GM12865 (cell line): ENCODE data around the gene AGTPBP1.
A peak's percentile ranks its signal among the peaks of the same experiment; 100 is the strongest.

Experiments
- DNase-seq: peaks from one replicate; pipeline ENCODE4 v3.0.0; 2010; ENCODE audit warnings: low read depth
- H3K4me3 ChIP-seq: 2 replicates; pipeline ENCODE4 v1.5.1; 2011; ENCODE audit warnings: mild to moderate bottlenecking, low read depth, low read length, control low read depth
- CTCF ChIP-seq: IDR thresholded peaks from 2 replicates; pipeline ENCODE4 v1.5.1; 2011; ENCODE audit warnings: low read length, control low read depth, low read depth, inconsistent platforms; ENCODE audit not compliant: insufficient read depth; ENCODE audit errors: missing control alignments

The AGTPBP1 gene

GRCh38 chr9:85528607-85529006, 213.1 kb downstream of the AGTPBP1 start:
- TF ChIP-seq CTCF: no peak
- DNase-seq: no peak
- no peak overlapping the region for H3K4me3 ChIP-seq

GRCh38 chr9:85528142-85528541, 213.6 kb downstream of the AGTPBP1 start:
- no peak for DNase-seq
- H3K4me3 ChIP-seq: no peak overlapping the region
- TF ChIP-seq CTCF: no peak

- no peak for TF ChIP-seq CTCF
- DNase-seq: no peak
- no peak overlapping the region for H3K4me3 ChIP-seq
Observed at GRCh38 chr9:85527331-85528020, 214.3 kb downstream of the AGTPBP1 start.

GRCh38 chr9:85524531-85524930, 217.2 kb downstream of the AGTPBP1 start:
- no peak overlapping the region for H3K4me3 ChIP-seq
- TF ChIP-seq CTCF: no peak
- DNase-seq: no peak

- no peak for TF ChIP-seq CTCF
- DNase-seq: no peak
- H3K4me3 ChIP-seq: no peak overlapping the region
Observed at GRCh38 chr9:85523202-85523601, 218.6 kb downstream of the AGTPBP1 start.

- no peak for TF ChIP-seq CTCF
- DNase-seq: peak; percentile 32
- peak overlapping the region; percentile 35 for H3K4me3 ChIP-seq
Observed at GRCh38 chr9:85522459-85523092, 219.2 kb downstream of the AGTPBP1 start.
